ENCODE data around the gene STEEP1. TPM values are rescaled to one million over a fixed set of nuclear protein-coding genes. Genes with fewer than 3 reads are reported as not detected.
A peak's percentile ranks its signal among the peaks of the same experiment; 100 is the strongest.

The STEEP1 gene
- total RNA-seq, 4 donors from 2014 or later: 20.2 to 26.0 (median 22.5) TPM

DNA sequence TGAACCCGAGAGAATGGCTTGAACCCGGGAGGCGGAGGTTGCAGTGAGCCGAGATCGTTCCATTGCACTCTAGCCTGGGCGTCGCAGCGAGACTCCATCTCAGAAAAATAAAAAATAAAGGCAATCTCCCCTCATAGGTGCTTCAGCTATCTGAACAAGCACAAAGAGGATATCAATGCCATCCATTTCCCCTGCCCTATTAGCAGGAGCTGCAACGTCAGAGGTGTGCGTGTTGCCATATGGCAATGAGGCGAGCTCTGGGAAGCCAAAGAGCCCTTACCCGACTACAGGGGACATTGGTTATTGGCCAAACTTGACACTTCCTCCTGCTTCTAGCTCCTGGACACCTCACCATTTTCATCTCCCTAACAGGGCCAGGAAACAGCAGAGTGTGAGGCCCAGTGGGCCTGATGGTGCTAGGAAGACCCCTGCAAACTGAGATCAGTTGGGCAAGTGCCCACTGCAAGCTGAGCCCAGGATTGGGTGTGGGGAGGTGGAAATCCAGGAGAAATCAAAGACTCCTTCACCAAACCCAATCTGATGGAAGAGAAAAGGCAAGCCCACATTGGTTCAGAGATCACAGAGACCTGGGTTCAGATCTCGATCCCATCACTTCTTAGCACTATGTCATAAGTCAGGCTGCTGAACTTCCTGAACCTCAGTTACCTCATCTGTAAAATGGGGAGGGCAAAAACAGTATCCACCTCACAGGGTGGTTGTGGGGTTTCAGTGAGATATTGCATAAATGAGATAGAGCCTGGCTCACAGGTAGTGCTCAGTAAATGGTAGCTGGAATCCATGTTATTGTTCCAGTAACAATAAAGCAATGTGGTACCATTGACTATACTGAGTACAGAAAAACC is 75.8 kb downstream of the STEEP1 start:
- Histone ChIP-seq H3K27me3 (no peaks in the 10 kb centered on the region), H3K4me3 (no peak overlapping the region), H3K4me1 (no peaks in the 10 kb centered on the region), H3K27ac (no peak overlapping the region), H3K9me3 (no peaks in the 10 kb centered on the region), H3K36me3 (no peaks in the 10 kb centered on the region)
- no peak for ATAC-seq
- WGBS, 2 donors (ENCODE audit: low coverage in 1 of 2): 76 to 100% methylated on average over 1 to 4 of the region's 13 CpGs
- TF ChIP-seq POLR2A (IDR thresholded peaks at IDR 0.05): no peak
- no peak for TF ChIP-seq POLR2AphosphoS5 (IDR thresholded peaks at IDR 0.05)
- no peak for TF ChIP-seq EP300 (IDR thresholded peaks at IDR 0.05)
- TF ChIP-seq, protein P1, sequence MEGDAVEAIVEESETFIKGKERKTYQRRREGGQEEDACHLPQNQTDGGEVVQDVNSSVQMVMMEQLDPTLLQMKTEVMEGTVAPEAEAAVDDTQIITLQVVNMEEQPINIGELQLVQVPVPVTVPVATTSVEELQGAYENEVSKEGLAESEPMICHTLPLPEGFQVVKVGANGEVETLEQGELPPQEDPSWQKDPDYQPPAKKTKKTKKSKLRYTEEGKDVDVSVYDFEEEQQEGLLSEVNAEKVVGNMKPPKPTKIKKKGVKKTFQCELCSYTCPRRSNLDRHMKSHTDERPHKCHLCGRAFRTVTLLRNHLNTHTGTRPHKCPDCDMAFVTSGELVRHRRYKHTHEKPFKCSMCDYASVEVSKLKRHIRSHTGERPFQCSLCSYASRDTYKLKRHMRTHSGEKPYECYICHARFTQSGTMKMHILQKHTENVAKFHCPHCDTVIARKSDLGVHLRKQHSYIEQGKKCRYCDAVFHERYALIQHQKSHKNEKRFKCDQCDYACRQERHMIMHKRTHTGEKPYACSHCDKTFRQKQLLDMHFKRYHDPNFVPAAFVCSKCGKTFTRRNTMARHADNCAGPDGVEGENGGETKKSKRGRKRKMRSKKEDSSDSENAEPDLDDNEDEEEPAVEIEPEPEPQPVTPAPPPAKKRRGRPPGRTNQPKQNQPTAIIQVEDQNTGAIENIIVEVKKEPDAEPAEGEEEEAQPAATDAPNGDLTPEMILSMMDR (IDR thresholded peaks at IDR 0.05): no peak

DNA sequence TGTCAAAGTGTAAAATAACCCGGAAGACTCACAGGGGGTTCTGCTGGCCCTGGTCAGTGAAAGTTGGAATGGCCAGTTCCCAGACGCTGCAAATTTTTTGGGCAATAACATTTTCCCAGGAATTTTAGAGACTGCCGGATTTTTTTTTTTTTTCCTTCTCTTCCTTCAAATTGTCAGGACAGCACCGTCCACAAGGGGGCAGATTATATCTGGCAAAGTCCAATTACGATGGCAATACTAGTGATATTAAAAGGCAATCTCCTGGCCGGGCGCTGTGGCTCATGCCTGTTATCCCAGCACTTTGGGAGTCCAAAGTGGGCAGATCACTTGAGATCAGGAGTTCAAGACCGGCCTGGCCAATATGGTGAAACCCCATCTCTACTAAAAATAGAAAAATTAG is 76.5 kb downstream of the STEEP1 start:
- H3K9me3 ChIP-seq: no peaks in the 10 kb centered on the region
- no peaks in the 10 kb centered on the region for H3K4me1 ChIP-seq
- TF ChIP-seq POLR2AphosphoS5 (IDR thresholded peaks at IDR 0.05) (no peak), EP300 (IDR thresholded peaks at IDR 0.05) (no peak), POLR2A (IDR thresholded peaks at IDR 0.05) (no peak)
- TF ChIP-seq, protein P1 (IDR thresholded peaks at IDR 0.05): peak; percentile 25 to 68 (median 44)
- 0 to 8% methylated on average over 2 to 6 of the region's 8 CpGs for WGBS, 2 donors (ENCODE audit: low coverage in 1 of 2)
- H3K4me3 ChIP-seq: no peak overlapping the region
- no peaks in the 10 kb centered on the region for H3K36me3 ChIP-seq
- ATAC-seq: no peak
- no peak overlapping the region for H3K27ac ChIP-seq
- H3K27me3 ChIP-seq: no peaks in the 10 kb centered on the region

Other genes starting within 250 kb of the STEEP1 start
- 10 to 100 TPM in 3 of 4 donors, 1 to 10 TPM in 1; 7.9 to 18.0 (median 14.3) TPM for gene SLC25A43, start 166.1 kb downstream of the STEEP1 start, total RNA-seq
- 100 to 1,000 TPM; 165 to 302 (median 209) TPM for gene SLC25A5, start 97.0 kb downstream of the STEEP1 start, total RNA-seq
- gene UBE2A, start 9.2 kb upstream of the STEEP1 start, total RNA-seq: 10 to 100 TPM; 32.2 to 39.7 (median 35.9) TPM
- 1 to 10 TPM; 5.7 to 9.2 (median 6.0) TPM for gene NKRF, start 41.0 kb upstream of the STEEP1 start, total RNA-seq
- gene SEPTIN6, start 127.8 kb upstream of the STEEP1 start, total RNA-seq: 10 to 100 TPM; 19.3 to 97.9 (median 40.6) TPM
- under 1 TPM in 1 of 4 donors, not detected in 3; 0.27 TPM for gene SOWAHD, start 193.2 kb upstream of the STEEP1 start, total RNA-seq
- gene RPL39, start 226.2 kb upstream of the STEEP1 start, total RNA-seq: 1,000 to 10,000 TPM; 1,536 to 5,996 (median 3,784) TPM